Duodenal mucosa (tissue), 2 donors: Measurements from ENCODE around the gene PCNP.
"Not testable (repeated sequence)": the region's sequence is repeated elsewhere in the genome, so short reads cannot be mapped to it uniquely, and the experiment has no call there.

ENCODE experiments used
- H3K27ac ChIP-seq: one replicate; pipeline ENCODE4 v1.7.0; 2013; ENCODE audit warnings: low read depth, low read length
- H3K27me3 ChIP-seq, 2 donors: one replicate each; pipeline ENCODE4 v1.7.0; 2013; ENCODE audit warnings: low read length in 2 of 2, control low read depth in 1 of 2; ENCODE audit not compliant: insufficient read depth in 2 of 2, control insufficient read depth in 1 of 2
- H3K36me3 ChIP-seq, 2 donors: one replicate each; pipeline ENCODE4 v1.7.0; 2013; ENCODE audit warnings: low read length in 2 of 2, control low read depth in 1 of 2; ENCODE audit not compliant: insufficient read depth in 2 of 2, control insufficient read depth in 1 of 2
- H3K4me1 ChIP-seq, 2 donors: one replicate each; pipeline ENCODE4 v1.7.0; 2013; ENCODE audit warnings: low read length in 2 of 2, control low read depth in 1 of 2; ENCODE audit not compliant: insufficient read depth in 2 of 2, control insufficient read depth in 1 of 2
- H3K4me3 ChIP-seq, 2 donors: one replicate each; pipeline ENCODE4 v1.7.0; 2013; ENCODE audit warnings: low read length in 2 of 2, low read depth in 1 of 2
- H3K9ac ChIP-seq, 2 donors: one replicate each; pipeline ENCODE4 v1.7.0; 2013; ENCODE audit warnings: low read length in 2 of 2, low read depth in 1 of 2
- H3K9me3 ChIP-seq, 2 donors: one replicate each; pipeline ENCODE4 v1.7.0; 2013; ENCODE audit warnings: low read length in 2 of 2, control low read depth in 1 of 2; ENCODE audit not compliant: control insufficient read depth in 1 of 2

PCNP gene

GRCh38 chr3:101567528-101568317, 6.3 kb upstream of the PCNP start:
- H3K4me3 ChIP-seq, result no peak overlapping the region
- no peaks in the 10 kb centered on the region for H3K27me3 ChIP-seq
- H3K9ac ChIP-seq, result no peak overlapping the region
- H3K36me3 ChIP-seq, result peaks cover 13 to 17% of the 10 kb centered on the region in 2 donors
- H3K27ac ChIP-seq, result no peak overlapping the region
- H3K9me3 ChIP-seq, result no peaks in the 10 kb centered on the region
- peaks cover 3 to 5% of the 10 kb centered on the region in 2 donors for H3K4me1 ChIP-seq

- Histone ChIP-seq H3K27me3 (no peaks in the 10 kb centered on the region), H3K9ac (no peak overlapping the region), H3K36me3 (peaks cover 7 to 8% of the 10 kb centered on the region in 2 donors), H3K9me3 (no peaks in the 10 kb centered on the region), H3K4me3 (no peak overlapping the region), H3K27ac (no peak overlapping the region), H3K4me1 (peaks cover 18% of the 10 kb centered on the region in 2 donors)
These were observed 2.7 kb upstream of the PCNP start for GRCh38 chr3:101571028-101571895.

- peaks cover 0 to 7% of the 10 kb centered on the region in 2 donors for H3K36me3 ChIP-seq
- H3K27ac ChIP-seq, result peak overlapping the region; percentile 96
- peak overlapping the region; percentile 96 to 98 for H3K9ac ChIP-seq
- H3K27me3 ChIP-seq, result no peaks in the 10 kb centered on the region
- peaks cover 18% of the 10 kb centered on the region in 2 donors for H3K4me1 ChIP-seq
- H3K4me3 ChIP-seq, result peak overlapping the region; percentile 92 to 98
- H3K9me3 ChIP-seq, result no peaks in the 10 kb centered on the region
These were observed 570 bp downstream of the PCNP start for GRCh38 chr3:101574388-101575112.

GRCh38 chr3:101577286-101577685, 3.3 kb downstream of the PCNP start:
- no peak overlapping the region for H3K4me3 ChIP-seq
- no peak overlapping the region for H3K9ac ChIP-seq
- H3K4me1 ChIP-seq, result peaks cover 18% of the 10 kb centered on the region in 2 donors
- peaks cover 0 to 13% of the 10 kb centered on the region in 2 donors for H3K36me3 ChIP-seq
- no peaks in the 10 kb centered on the region for H3K27me3 ChIP-seq
- no peak overlapping the region for H3K27ac ChIP-seq
- H3K9me3 ChIP-seq, result no peaks in the 10 kb centered on the region

GRCh38 chr3:101588616-101589015, 14.6 kb downstream of the PCNP start:
- Histone ChIP-seq H3K27me3 (no peaks in the 10 kb centered on the region), H3K36me3 (peaks cover 13 to 44% of the 10 kb centered on the region in 2 donors), H3K9me3 (no peaks in the 10 kb centered on the region), H3K27ac (no peak overlapping the region), H3K9ac (no peak overlapping the region), H3K4me1 (no peaks in the 10 kb centered on the region), H3K4me3 (no peak overlapping the region)

- Histone ChIP-seq H3K4me3 (no peak overlapping the region), H3K9ac (no peak overlapping the region), H3K4me1 (no peaks in the 10 kb centered on the region), H3K36me3 (peaks cover 9 to 31% of the 10 kb centered on the region in 2 donors), H3K27me3 (no peaks in the 10 kb centered on the region), H3K9me3 (no peaks in the 10 kb centered on the region), H3K27ac (no peak overlapping the region)
These were observed 17.1 kb downstream of the PCNP start for GRCh38 chr3:101591071-101591470.

- Histone ChIP-seq H3K27me3 (no peaks in the 10 kb centered on the region), H3K36me3 (peaks cover 0 to 4% of the 10 kb centered on the region in 2 donors), H3K27ac (no peak overlapping the region), H3K4me3 (no peak overlapping the region), H3K4me1 (no peaks in the 10 kb centered on the region), H3K9me3 (no peaks in the 10 kb centered on the region), H3K9ac (no peak overlapping the region)
These were observed 28.8 kb downstream of the PCNP start for GRCh38 chr3:101602731-101603130.

- Histone ChIP-seq H3K9me3 (no peaks in the 10 kb centered on the region), H3K9ac (no peak overlapping the region), H3K27ac (no peak overlapping the region), H3K27me3 (no peaks in the 10 kb centered on the region), H3K36me3 (peaks cover 0 to 4% of the 10 kb centered on the region in 2 donors), H3K4me3 (no peak overlapping the region), H3K4me1 (no peaks in the 10 kb centered on the region)
These were observed 29.2 kb downstream of the PCNP start for GRCh38 chr3:101603184-101603583.

- not testable (repeated sequence) for H3K36me3 ChIP-seq, H3K27me3 ChIP-seq, H3K4me3 ChIP-seq, H3K9ac ChIP-seq, H3K9me3 ChIP-seq, H3K27ac ChIP-seq, H3K4me1 ChIP-seq
These were observed 31.4 kb downstream of the PCNP start for GRCh38 chr3:101605398-101605797.

GRCh38 chr3:101611023-101611422, 37.0 kb downstream of the PCNP start:
- H3K4me1 ChIP-seq, result no peaks in the 10 kb centered on the region
- H3K9ac ChIP-seq, result no peak overlapping the region
- H3K36me3 ChIP-seq, result no peaks in the 10 kb centered on the region
- no peaks in the 10 kb centered on the region for H3K9me3 ChIP-seq
- no peak overlapping the region for H3K4me3 ChIP-seq
- H3K27ac ChIP-seq, result no peak overlapping the region
- H3K27me3 ChIP-seq, result no peaks in the 10 kb centered on the region
